Heart left ventricle (tissue), 16 donors: Measurements from ENCODE around the gene GATAD2A. TPM values are rescaled to one million over a fixed set of nuclear protein-coding genes. Genes with fewer than 3 reads are reported as not detected.

Experiments
- ATAC-seq, 4 donors: fragments of 200-7000 bp; cut with Tn5 transposase; one replicate each; pipeline ENCODE4 v1.9.1; 2020 to 2022; ENCODE audit warnings: moderate library complexity in 4 of 4, mild to moderate bottlenecking in 3 of 4, moderate number of reproducible peaks in 1 of 4
- DNase-seq, 5 donors: peaks; one replicate each; pipeline ENCODE4 v3.0.0-alpha.2; 2020
- H3K27ac ChIP-seq, 12 donors: fragments of 200-600 bp; sonication (generic) in 4 of 12; one replicate each; pipeline versions ENCODE4 v1.5.0 to v1.8.0; 2016 to 2022; ENCODE audit warnings: mild to moderate bottlenecking in 2 of 12
- H3K27me3 ChIP-seq, 9 donors: fragments of 200-600 bp; sonication (generic) in 2 of 9; one replicate each; pipeline versions ENCODE4 v1.5.1 to v1.8.0; 2016 to 2022; ENCODE audit warnings: mild to moderate bottlenecking in 3 of 9
- H3K36me3 ChIP-seq, 9 donors: fragments of 200-600 bp; sonication (generic) in 2 of 9; one replicate each; pipeline versions ENCODE4 v1.5.0 to v1.8.0; 2018 to 2022; ENCODE audit warnings: mild to moderate bottlenecking in 2 of 9
- H3K4me1 ChIP-seq, 12 donors: fragments of 200-600 bp; sonication (generic) in 4 of 12; one replicate each; pipeline versions ENCODE4 v1.5.0 to v1.8.0; 2016 to 2022; ENCODE audit warnings: mild to moderate bottlenecking in 3 of 12
- H3K4me3 ChIP-seq, 12 donors: fragments of 200-600 bp; sonication (generic) in 4 of 12; one replicate each; pipeline versions ENCODE4 v1.5.0 to v1.8.0; 2017 to 2022; ENCODE audit warnings: mild to moderate bottlenecking in 9 of 12, moderate library complexity in 4 of 12
- H3K9me3 ChIP-seq, 12 donors: fragments of 200-600 bp; sonication (generic) in 4 of 12; one replicate each; pipeline versions ENCODE4 v1.5.0 to v1.8.0; 2016 to 2022; ENCODE audit warnings: mild to moderate bottlenecking in 1 of 12
- CTCF ChIP-seq, 12 donors: fragments of 200-600 bp; sonication (generic) in 4 of 12; IDR thresholded peaks; one replicate each; pipeline versions ENCODE4 v1.5.0 to v1.8.0; 2018 to 2022; ENCODE audit warnings: antibody characterized with exemption in 12 of 12, mild to moderate bottlenecking in 5 of 12
- POLR2A ChIP-seq, 2 donors: fragments of 450-650 bp; IDR thresholded peaks; one replicate each; pipeline ENCODE4 v1.6.1; 2017; ENCODE audit warnings: antibody characterized with exemption in 2 of 2, mild to moderate bottlenecking in 2 of 2, moderate library complexity in 2 of 2
- WGBS, 4 donors: extraction: QIAGEN DNeasy Blood & Tissue Kit in 2 of 4; methylation state at CpG; one replicate each; pipeline versions ENCODE4 v1.1.5 to v1.1.7; 2013 to 2018; 5-methylcytosine and 5-hydroxymethylcytosine counted together
- intact Hi-C, 10 donors: fragments of 100-400 bp; cut with DNase I; formaldehyde crosslinking; loops; one replicate each; pipeline versions ENCODE4 v1.11.1 to v1.14.2; 2022
- polyA plus RNA-seq, 2 donors: library from polyadenylated mRNA; stranded (reverse); fragments of 200-250 nt; gene quantifications; one replicate each; pipeline ENCODE4 v1.2.3, GENCODE V29; 2013
- total RNA-seq, 9 donors: library from RNA; depleted of rRNA in 2 of 9; stranded (reverse); fragments of >200 nt in 2 of 9; fragmentation: NEBNext Ultra II Directional in 3 of 9; extraction: Animal tissue kit (Norgen Biotek cat#: 25700) in 3 of 9; gene quantifications; one replicate each; pipeline versions ENCODE4 v1.1.0 to v1.2.4, GENCODE V29; 2016 to 2023
- donor health status: ischemic (EF 13 %, LVEDD 7.1; RV severe dilation, severe dysfunction).
- donor health status: healthy with polysubstance abuse.
- donor health status: DM: no; HTN: yes; CAD: no.
- donor health status: DM: no; HTN: no; CAD: no.
- donor health status: ischemic (EF 25% LVEDD 6.9; RV normal size, moderate dysfunction).
- donor health status: ischemic (EF 25% LVEDD 5.7; RV mildly dilated, moderate dysfunction).
- donor health status: healthy.
- donor health status: DM: yes; HTN: yes; CAD: no.
- donor health status: ischemic (EF 35%, LVEDD 5.7; RV mildly dilated, moderate dysfunction).
- donor health status: nonischemic (EF 11% LVEDD 7.7; RV severe dilation, severe dysfunction).
- donor health status: DM: yes; HTN: yes; CAD: no.
- donor health status: PGD.
- donor health status: ischemic (EF 29% LVEDD 5.4; RV normal size, mild dysfunction).
- donor health status: nonischemic (EF 23%, LVEDD 6.1; RV moderate dilation, normal function).

Gene GATAD2A
- total and polyA plus RNA-seq, 11 donors, result 7.5 to 49.5 (median 30.5) TPM

DNA sequence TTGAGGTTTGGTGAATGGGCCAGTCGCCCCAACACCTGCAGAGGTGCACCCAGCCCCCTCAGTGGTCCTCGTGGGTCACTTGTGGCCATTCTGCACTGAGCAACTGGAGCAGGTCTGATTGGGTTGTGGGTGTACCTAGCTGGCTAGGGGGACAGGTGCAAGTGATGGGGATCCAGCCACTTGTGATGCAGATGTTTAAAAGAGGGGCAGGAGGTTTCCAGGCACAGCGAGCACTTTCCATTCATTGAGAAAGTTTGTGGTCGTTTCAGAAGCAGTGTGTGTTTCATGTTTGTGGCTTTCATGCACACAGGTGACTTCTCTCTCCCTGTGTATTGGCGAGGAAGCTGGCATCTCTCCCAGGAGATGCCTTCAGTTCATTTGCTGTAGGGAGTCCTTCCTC is 75.2 kb downstream of the GATAD2A start:
- Histone ChIP-seq H3K9me3 (no peaks in the 10 kb centered on the region), H3K4me1 (peaks cover 0 to 33% (median 14%) of the 10 kb centered on the region in 12 donors), H3K27me3 (no peaks in the 10 kb centered on the region), H3K36me3 (peaks cover 0 to 32% (median 0%) of the 10 kb centered on the region in 9 donors), H3K4me3 (no peak overlapping the region), H3K27ac (no peak overlapping the region)
- 74 to 84% (median 81%) methylated on average over 4 to 5 of the region's 5 CpGs for WGBS, 4 donors
- TF ChIP-seq CTCF (IDR thresholded peaks at IDR 0.05) (no peak), POLR2A (IDR thresholded peaks at IDR 0.05) (no peak)
- intact Hi-C loops, result loop anchor here in 1 of 10 donors (10.0 kb wide), 1 partner anchor 336 kb away; no protein-coding TSS in a partner anchor
- DNase-seq, result peak in 1 of 5 donors; percentile 4
- ATAC-seq, result no peak

DNA sequence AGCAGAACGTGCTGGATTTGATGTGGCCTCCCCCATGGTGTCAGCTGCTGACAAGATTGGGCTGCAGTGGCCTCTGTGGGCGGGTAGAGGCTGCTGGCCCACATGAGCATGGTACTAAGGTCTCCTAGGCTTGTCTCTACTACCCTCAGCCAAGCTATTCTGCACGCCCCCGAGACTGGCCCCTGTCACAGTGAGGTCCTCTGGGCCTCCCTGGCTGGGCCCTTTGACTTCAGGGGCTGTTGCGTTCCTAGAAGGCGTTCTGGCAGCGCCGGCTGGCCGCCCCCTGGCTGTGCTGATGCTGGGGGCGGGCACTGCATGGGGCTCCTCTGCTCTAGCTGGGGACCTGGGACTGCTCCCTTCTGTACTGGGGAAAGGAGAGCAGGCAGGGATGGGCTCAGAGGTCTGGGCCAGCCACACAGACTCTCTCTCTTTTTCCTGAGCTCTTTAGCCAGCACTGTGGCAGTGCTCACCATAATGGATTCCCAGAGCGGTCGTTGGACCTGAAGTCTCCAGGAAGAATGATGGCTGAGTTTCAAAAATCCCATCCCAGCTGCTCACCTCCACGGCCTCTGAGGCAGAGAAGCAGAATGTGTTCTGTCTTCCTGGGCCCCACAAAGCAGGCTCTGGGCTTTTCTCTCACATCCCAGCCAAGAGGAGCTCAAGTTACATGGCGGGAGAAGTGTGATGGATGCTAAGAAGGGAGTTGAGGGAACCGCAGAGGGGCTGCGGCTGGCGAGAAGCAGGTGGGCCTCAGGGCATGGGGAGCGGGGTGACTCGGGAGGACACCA is 77.5 kb downstream of the GATAD2A start:
- H3K27me3 ChIP-seq, result no peaks in the 10 kb centered on the region
- 61 to 73% (median 68%) methylated on average over 16 to 19 of the region's 19 CpGs for WGBS, 4 donors
- ATAC-seq, result no peak
- TF ChIP-seq CTCF (IDR thresholded peaks at IDR 0.05), result no peak
- no peak for TF ChIP-seq POLR2A (IDR thresholded peaks at IDR 0.05)
- H3K4me3 ChIP-seq, result no peak overlapping the region
- H3K9me3 ChIP-seq, result no peaks in the 10 kb centered on the region
- peaks cover 0 to 43% (median 0%) of the 10 kb centered on the region in 9 donors for H3K36me3 ChIP-seq
- no peak overlapping the region for H3K27ac ChIP-seq
- intact Hi-C loops, result loop anchor here in 1 of 10 donors (10.0 kb wide), 1 partner anchor 338 kb away; no protein-coding TSS in a partner anchor
- peak in 2 of 5 donors; percentile 5 to 26 for DNase-seq
- H3K4me1 ChIP-seq, result peaks cover 0 to 45% (median 21%) of the 10 kb centered on the region in 12 donors

- DNase-seq (peak in 3 of 5 donors; percentile 53 to 71 (median 68)), ATAC-seq (peak in 2 of 4 donors; percentile 1 to 6)
- Histone ChIP-seq H3K27me3 (no peaks in the 10 kb centered on the region), H3K4me3 (no peak overlapping the region), H3K9me3 (no peaks in the 10 kb centered on the region), H3K36me3 (peaks cover 0 to 38% (median 0%) of the 10 kb centered on the region in 9 donors), H3K4me1 (peaks cover 10 to 69% (median 45%) of the 10 kb centered on the region in 12 donors), H3K27ac (peak overlapping the region in 3 of 12 donors; percentile 4 to 60 (median 18))
- intact Hi-C loops, result loop anchor here in 2 of 10 donors (5.0 to 10.0 kb wide), 3 partner anchors 78 to 341 kb away; partner anchors contain the start of gene GATAD2A (in 1 of the 2)
- WGBS, 4 donors, result 68 to 72% (median 69%) methylated on average over 15 of the region's 15 CpGs
- TF ChIP-seq POLR2A (IDR thresholded peaks at IDR 0.05), result no peak
- TF ChIP-seq CTCF (IDR thresholded peaks at IDR 0.05), result no peak
Observed at GRCh38 chr19:19485161-19485997, 79.9 kb downstream of the GATAD2A start.
